ENCODE measurements around the gene ATG4D.

DNA sequence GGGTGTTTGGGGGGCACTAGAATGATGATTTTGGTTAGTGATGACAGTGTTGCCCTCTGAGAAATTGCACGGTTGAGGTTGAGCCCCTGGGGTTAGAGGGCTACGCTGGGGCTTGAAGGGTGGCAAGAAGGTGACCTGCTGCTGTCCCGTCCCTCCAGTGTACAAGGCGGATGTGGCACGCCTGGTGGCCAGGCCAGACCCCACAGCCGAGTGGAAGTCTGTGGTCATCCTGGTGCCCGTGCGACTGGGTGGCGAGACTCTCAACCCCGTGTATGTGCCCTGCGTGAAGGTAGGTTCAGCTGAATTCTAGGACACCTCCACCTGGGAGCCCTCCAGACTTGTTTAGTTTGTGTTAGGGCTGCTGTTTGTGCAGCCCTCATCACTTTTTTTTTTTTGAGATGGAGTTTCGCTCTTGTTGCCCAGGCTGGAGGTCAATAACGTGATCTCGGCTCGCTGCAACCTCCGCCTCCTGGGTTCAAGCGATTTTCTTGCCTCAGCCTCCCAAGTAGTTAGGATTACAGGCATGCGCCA lies 5.1 kb downstream of the ATG4D start:
- TF ChIP-seq, protein P1, sequence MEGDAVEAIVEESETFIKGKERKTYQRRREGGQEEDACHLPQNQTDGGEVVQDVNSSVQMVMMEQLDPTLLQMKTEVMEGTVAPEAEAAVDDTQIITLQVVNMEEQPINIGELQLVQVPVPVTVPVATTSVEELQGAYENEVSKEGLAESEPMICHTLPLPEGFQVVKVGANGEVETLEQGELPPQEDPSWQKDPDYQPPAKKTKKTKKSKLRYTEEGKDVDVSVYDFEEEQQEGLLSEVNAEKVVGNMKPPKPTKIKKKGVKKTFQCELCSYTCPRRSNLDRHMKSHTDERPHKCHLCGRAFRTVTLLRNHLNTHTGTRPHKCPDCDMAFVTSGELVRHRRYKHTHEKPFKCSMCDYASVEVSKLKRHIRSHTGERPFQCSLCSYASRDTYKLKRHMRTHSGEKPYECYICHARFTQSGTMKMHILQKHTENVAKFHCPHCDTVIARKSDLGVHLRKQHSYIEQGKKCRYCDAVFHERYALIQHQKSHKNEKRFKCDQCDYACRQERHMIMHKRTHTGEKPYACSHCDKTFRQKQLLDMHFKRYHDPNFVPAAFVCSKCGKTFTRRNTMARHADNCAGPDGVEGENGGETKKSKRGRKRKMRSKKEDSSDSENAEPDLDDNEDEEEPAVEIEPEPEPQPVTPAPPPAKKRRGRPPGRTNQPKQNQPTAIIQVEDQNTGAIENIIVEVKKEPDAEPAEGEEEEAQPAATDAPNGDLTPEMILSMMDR (IDR thresholded peaks at IDR 0.05), result no peak
- no peak for TF ChIP-seq POLR2A (IDR thresholded peaks at IDR 0.05)
